Bone marrow (tissue), 2 donors: ENCODE measurements around the gene CNTN5.

Source experiments
- DNase-seq, 2 donors: peaks; one replicate each; lab custom pipeline; 2025; lab: John Stamatoyannopoulos, UW

Gene CNTN5

DNA sequence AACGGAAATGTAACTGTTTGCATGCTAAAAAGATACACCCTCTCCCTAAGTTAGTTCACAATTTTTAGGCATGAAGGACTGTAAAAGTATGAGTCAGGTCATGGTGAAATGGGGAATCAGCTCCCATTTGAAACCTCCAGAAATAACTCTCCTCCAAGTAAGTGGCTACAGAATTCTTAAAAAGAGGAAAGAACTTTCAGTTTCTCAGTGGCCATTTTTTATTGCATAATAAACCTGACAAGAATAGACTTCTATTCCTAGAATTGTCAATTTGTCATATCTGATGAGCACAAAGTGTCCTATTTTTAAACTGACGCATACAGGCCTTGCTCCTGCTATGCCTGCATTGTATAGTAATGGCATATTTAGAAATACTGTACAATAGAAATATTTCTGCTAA lies 612.2 kb downstream of the CNTN5 start:
- peak in 1 of 2 donors; percentile 78 for DNase-seq

DNA sequence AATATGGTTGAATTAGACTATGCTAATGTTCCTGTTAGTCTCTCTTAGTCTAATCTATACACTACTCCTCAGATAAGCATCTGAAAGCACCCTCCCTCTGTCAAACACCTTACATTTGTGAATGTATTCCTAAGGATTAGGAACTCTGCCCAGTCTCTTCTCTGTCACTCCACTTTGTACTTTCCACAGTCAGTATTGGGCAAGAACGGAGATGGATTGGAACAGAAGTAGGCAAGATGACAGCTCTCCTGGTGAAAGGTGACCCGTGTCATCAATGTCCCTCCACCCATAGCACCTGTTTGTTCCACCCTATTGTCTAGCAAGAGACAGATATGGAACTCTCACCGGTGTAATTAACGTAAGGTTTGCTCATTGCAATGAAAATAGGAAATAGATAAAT lies 613.8 kb downstream of the CNTN5 start:
- DNase-seq = no peak

DNA sequence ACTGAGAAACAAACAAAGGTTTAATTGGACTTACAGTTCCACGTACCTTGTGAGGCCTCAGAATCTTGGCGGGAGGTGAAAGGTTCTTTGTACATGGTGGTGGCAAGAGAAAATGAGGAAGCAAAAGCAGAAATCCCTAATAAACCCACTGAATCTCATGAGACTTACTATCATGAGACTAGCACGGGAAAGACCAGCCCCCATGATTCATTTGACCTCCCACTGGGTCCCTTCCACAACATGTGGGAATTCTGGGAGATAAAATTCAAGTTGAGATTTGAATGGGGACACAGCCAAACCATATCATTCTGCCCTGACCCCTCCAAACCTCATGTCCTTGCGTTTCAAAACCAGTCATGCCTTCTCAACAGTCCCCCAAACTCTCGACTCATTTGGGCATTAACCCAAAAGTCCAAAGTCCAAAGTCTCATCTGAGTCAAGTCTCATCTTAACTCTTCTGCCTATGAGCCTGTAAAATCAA lies 617.4 kb downstream of the CNTN5 start:
- DNase-seq = no peak

DNA sequence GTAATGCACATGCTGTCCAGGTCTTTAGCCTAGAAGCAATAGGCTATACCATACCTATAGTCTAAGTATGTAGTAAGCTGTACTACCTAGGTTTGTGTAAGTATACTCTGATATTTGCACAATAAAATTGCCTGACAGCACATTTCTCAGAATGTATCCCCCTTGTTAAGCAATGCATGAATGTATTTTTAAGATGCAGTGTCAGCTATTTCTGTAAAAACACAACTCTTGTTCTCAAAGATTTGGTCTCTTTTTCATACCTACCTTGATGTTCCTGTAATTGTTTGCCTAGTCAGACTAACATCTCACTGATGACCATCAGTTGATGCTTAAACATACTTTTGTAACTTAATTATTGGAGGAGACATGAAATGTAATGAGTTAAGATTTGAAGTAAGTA lies 619.9 kb downstream of the CNTN5 start:
- DNase-seq = no peak

DNA sequence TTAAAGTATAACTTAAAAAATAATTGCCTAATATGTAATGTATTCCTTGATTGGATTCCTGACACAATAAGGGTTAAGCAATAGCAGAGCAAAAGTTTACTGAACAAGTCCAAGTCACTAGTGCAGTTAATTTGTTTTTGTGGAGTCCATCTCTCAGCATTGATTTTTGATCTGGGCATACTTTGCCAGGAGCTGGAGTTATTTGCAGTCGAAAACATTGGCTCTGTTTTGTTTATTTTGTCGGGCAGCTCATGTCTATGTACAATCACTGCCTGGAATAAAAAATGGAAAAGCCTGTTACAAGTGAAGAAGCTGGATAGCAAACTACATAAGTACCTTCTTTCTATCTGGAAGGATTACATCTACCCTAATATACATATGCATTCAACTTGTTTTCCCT lies 625.2 kb downstream of the CNTN5 start:
- no peak for DNase-seq

DNA sequence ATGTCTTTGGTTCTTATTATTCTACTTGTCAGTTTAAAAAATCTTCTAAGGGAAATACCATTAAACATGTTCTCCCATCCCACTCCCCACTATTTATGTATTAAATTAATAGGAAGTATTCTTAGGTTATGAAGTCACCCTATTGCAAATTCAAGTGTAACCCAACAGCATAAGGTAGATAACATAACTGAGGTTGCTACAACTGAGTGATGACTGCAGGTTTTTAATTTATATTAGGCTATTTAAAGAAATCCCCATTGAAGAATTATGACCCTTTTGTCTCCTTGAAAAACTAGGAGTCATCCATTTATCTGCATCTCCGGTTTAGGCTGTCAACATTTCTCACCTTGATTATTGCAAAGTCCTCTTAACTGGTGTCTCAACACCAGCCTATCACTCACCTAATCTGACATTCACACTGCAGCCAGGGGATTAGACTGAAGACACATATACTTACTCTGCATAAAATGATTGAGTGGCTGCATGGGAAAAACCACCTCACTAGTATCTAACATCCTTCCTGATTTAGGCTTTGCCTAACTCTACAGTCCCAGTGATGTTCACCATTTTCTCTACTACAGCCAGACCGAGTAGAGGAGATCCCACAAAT lies 649.4 kb downstream of the CNTN5 start:
- DNase-seq = no peak

DNA sequence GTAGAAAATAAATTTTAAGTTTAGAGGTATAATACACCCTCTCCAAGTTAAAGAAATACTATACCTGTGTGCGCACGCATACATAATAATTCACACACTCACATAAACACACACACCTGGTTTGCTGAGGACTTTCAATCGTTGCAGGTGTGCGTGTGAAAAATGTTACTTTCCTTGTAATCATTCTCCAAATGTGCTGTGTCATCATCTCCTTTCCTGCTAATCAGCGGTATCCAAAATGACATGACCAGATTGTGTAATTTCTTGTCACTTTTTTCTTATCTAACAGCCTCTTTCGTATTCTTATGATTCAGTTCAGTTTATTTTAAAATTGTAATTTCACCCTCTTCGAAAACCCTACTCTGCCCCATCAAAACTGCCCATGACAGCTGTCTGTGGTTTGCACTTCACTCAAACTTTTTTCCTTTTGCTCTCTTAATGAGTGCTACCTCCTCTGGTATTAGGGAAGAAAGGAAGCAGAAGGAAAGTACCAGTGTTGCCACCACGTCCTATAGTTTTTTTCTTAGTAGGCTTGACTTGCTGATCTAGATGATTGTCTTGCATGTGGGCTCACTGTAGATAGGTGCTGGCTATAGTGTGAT lies 651.2 kb downstream of the CNTN5 start:
- peak in 1 of 2 donors; percentile 14 for DNase-seq

DNA sequence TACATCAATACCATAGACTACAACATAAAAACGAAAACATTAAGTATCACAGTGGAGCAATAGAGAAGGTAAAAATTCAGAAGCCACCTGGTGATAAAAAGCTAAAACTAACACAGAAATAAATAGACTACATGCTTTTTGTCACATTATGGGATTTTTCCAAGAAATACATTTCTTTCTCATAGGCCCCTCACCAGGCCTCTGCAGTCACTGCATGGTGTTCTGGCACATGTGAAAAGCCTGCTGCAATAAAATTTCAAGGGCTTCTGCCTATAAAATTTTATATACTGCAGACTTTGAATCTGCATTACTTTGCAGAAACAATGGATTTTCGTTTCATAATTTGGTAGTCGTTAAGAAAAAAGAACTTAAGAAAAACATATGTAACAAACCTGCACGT lies 655.5 kb downstream of the CNTN5 start:
- DNase-seq = no peak

DNA sequence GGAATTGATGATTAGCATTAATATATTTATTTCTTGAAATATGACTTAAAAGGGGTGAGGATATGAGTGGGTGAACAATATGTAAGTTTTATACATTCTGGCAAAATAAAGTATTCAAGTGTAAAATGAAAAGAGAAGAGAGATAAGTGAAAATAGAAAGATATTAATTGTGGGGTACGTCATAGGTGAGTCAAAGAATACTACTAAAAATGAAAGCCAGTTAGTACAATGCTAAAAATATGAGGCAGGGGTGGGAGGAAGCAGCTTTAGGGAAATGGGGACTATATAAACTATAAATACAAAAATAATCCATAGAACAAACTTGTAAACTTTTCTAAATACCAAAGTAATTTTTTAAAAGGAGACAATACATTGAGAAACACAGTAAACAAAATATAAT lies 661.4 kb downstream of the CNTN5 start:
- no peak for DNase-seq

DNA sequence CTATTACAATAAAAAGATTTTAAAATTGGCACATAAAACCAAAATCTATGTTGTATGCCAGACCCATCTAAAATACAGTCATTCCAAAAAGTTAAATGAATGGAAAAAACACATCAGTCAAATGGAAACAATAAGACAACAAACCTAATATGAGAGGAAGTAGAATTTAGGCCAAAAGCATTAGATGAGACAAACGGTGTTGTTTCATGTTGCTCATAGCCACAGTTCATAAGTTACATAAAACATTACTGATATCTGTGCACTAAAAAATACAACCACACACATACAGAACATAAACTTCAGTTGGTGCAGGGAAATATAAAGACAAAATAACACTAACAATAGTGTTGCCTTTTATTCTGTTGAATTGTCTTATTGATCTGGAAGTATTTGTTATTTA lies 661.9 kb downstream of the CNTN5 start:
- no peak for DNase-seq

DNA sequence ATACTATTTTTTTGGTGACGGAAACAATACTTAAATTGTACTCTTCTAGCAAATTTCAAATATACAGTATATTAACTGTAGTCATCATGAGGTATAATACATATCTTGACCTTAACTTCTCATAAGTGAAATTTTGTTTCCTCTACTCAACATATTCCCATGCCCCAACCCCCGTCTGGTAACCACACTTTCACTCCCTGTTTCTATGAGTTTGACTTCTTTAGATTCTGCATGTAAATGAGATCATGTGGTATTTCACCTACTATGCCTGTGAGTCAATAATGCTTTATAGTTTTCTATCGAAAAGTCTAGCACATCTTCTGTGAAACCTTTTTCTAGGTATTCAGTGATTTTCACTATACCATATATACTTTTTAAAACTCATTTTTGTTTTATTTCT lies 663.2 kb downstream of the CNTN5 start:
- no peak for DNase-seq

DNA sequence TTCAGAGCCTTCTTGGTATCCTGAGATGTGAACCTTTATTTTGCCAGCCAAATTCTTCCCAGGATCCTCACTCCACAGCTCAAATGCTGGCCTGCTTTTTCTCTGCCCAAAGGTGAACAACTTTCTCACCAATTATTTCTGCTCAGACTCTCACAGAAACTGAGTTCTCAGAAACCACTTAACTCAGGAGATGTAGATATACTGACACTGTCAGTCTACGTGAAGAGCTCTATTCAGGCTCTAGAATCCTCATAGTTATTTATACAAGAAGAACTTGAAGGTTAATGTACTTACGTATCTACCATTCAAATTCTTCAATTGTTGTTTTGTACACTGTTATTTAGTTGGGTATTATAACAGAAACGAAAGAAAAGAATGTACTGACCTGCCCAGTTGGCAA lies 666.1 kb downstream of the CNTN5 start:
- no peak for DNase-seq

DNA sequence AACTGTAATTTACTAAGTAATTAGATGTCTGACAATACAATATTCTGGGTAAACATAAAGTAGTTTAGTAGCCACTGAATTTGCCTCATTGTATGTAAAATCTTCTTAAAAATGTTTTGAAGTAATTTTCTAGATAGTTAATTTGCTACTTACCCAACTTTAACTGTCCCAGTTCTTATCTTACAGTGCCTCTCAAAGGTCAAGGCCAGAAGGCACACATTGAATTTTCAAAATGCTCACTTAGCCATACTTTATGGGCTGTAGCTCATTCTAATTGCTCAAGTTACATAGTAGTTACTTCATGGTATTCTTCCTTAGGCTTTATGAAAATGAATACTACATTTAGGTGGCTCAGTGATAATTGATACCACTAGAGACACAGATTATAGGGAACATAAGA lies 666.6 kb downstream of the CNTN5 start:
- DNase-seq = no peak

DNA sequence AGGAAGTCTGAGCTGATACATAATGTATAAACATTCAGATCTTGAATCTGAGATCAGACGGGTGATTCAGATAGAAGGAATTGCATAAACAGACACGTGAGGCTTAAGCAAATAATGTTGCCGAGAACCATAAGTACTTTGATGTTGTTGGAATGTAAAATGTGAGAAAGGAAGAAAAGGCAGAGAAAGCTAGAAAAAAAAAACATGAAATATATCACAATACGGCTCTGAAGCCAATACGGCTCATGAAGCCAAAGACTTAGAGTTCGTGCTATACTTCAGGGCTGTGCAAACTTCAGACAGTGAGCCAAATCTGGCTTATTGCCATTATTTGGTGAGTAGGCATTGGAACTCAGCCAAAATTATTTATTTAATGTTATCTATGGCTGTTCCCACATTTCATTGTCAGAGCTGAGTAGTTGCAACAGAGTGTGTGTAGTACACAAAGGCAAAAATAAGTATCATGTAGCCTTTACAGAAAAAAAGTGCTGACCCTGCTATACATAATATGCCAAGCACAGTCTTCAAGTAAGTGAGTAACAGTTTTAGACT lies 673.3 kb downstream of the CNTN5 start:
- no peak for DNase-seq

DNA sequence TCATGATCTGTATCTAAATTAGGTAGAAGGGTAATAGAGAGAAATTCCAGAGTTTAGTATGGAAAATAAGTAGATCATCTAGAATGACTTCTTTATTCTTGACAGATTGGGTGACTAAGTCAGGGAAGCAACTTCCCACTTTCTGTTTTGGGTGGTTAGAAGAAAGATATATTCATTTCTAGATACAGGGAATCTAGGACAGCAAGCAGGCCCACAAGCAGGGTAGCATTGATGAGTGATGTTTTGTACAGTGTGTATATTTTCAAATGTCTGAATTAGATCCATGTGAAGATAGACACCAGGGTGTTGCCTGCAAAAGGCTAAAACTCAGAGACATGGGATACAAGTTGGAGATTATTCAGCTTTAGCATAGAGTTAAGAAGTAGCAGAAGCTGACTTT lies 674.4 kb downstream of the CNTN5 start:
- no peak for DNase-seq

DNA sequence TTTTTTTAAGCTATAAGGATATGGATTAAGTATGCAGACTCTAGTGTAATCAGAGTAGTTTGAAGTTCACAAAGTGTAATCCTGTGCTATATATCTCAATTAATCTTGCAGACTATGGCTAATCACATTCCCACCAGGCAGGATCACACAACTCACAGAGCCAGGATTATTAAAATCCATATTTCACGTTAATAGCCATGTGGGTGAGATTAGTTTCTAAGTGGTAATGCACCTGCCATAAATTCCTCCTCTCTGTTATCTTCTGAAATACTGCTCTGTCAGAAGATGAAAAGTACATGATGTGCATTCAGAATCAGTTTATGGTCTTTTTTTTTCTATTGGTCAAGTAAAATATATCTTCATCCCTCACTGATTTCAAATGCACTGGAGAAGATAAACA lies 686.1 kb downstream of the CNTN5 start:
- no peak for DNase-seq

DNA sequence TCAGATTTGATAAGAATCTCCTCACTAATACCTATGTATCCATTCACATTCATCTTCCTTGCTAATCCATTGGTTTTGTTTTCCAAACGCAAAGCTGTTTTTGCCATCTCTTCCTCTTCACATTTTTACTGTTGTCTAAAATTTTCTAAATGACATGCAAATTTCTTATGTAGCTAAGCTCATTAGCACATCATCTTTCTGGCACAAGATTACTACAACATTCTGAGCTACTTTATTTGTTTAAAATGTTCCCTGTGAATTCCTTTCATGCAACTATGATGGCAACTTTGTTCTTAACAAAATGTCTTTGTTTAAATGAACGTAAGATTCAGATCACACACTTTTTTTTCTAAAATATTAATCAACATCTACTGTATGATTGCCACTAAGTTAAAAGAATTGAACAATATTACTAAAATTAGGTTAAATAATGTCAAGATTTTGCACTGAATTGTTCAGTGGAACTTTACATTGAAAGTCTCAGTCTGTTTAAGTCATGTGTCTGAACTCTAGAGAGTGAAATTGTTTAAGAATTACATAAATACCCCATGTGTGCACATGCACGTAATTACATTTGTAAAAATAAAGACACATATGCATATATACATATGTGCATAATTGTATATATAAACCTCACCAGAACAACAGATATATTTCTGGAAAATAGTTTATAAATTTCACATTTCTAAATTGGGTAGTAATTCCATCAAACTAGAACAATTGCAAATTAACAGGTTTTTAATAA lies 688.4 kb downstream of the CNTN5 start:
- DNase-seq = no peak

DNA sequence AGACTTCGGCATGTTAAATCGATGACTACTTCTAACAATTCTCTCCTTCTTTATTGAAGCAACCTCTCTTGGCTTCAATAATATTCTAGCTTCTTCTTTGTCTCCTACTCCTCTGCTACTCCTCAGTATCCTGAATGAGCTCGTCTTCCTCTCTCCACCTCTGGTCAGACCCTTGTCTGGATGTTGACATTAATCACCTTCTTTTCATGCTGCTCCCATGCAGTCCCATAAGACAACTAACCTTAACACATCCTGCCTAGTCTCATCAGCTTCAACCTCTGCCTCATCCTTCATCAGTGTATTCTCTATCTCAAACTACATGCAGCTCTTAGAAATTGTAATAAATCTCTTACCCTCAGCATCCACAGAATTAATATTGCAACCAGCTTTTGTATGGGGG lies 695.6 kb downstream of the CNTN5 start:
- no peak for DNase-seq

DNA sequence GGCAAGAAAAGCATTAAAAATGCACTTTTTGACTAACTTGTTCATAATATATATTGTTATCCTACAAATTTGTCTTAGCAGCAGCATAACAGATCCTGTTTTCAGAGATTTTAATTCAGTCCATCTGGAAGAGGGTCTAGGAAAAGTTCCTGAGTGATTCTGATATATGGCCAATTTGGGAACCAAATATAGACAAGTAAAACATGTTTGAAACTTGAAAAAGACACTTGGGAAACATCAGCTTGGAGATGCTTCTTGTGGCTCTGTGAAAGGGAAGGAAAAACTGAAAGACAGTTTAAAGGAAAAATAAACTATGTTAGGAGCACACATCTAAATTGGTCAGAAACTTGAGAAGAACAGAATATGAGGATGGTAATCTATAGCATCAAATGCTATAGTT lies 697.5 kb downstream of the CNTN5 start:
- DNase-seq = no peak

DNA sequence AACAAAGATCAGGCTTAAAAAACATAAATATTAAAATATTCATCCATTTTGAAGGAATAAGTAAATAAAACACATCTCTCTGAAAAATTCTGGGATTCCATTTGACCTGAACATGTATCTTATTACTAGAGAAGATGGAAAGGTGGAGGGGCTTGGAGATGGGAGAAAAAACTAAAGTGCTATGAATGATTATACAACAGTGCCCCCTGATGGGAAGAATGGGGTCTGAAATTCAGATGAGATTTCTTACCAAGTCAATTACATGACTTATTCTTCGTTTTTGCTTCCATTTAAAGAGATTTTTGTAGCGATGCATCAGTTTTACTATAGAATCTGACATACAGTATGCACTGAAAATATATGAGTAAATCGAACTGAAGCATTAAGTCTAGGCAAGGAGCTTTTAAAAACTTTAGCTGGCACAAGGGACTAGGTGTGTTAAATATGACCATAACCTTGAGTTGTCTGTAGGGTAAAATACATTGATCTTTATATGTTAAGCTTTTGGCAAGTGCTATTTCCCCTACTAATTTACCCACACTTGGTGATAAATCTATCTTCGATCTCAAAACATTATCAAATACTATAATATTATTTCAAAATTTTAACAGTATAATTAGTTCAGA lies 718.8 kb downstream of the CNTN5 start:
- DNase-seq = peak in 1 of 2 donors; percentile 18

DNA sequence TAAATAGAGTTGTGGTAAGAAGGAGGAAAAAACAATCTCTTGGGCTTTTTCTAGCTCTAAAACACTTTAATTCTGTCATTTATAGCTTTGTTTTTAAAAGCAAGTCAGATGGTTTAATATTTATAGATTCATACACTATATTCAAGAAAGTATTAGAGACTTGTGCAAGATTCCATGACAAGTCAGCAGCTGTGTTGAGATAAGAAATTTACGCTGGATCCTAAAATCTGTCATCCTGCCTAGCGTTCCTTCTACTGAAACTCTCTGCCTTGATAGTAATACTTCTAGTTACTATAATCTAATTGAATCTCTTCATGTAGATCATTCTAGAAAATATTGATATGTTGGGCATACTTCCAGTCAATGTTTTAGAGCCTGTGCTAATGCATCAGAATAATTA lies 721.8 kb downstream of the CNTN5 start:
- no peak for DNase-seq

DNA sequence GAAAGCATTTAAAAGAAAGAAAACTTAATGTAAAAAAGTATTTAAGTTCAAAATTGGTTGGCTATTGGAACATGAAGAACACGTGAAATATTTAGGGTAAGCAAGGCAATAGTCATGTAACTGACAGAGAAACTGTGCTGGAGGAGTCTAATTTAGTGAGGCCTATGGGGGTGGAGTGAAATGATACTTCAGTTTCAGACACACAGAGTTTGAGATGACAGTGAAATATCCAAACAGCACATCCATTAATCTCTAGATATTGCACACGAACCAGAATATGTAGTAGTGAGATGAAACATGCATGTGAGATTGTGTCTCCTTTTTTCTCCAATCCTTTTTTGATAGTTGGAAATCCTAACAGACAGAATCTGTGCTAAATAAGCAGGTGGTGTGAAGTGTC lies 739.0 kb downstream of the CNTN5 start:
- no peak for DNase-seq

DNA sequence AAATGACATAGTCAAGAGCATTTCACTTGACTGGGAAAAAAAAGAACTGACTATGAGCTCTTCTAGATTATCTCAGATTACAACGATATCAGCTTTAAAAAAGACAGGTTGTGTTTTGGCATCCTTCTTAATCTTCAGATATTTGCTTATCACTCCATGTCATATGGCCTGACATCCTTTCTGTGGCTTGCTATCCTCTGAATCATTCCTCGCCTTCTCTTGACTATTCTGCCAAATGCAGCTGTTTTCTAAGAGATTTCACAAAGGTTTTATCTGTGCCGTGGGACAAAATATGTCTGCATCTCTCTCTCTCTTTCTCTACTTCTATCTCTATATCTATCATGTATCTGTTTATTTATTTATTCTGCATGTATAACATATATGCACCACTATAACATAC lies 746.1 kb downstream of the CNTN5 start:
- DNase-seq = no peak
